Coronary artery (tissue), 2 donors: ENCODE results near the gene FRYL.

Source experiments
- DNase-seq: peaks from one replicate; pipeline ENCODE4 v3.0.0-alpha.2; 2017; ENCODE audit warnings: low spot score
- H3K27ac ChIP-seq, 2 donors: fragments of 200-600 bp; sonication (generic); one replicate each; pipeline ENCODE4 v1.5.1; 2016 to 2019
- H3K4me3 ChIP-seq: fragments of 200-600 bp; sonication (generic); 2 replicates; pipeline ENCODE4 v1.5.1; 2016; ENCODE audit warnings: mild to moderate bottlenecking, moderate library complexity
- TF ChIP-seq, protein P1 (sequence below): fragments of 200-600 bp; sonication (generic); IDR thresholded peaks from one replicate; pipeline ENCODE4 v1.5.1; 2019; ENCODE audit warnings: antibody characterized with exemption

FRYL gene

DNA sequence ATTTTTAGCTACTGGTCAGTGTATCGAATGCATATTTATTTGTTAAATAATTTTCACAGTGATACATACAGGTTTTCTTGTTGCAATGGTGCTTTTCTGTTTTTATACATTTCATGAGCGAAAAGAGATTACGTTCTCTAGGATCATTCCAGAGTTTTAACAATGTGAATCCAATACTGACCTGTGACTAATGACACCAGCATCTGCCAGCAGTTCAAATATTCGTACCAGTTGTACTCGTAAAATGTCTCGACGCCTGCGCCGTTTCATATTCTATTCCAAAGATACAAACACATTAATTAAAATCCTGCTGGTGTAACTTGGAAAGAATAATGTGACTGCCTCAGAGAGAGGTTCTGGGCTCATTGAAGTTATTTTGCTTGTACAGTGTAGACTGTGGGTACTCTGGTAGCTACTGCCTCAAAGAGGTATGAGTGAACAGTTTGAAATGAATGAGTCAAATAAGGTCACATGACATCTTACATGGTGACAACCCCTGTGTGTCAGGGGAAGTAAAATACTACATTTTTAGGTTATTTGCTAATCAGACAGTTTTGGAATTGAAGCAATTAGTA lies 209.3 kb downstream of the FRYL start:
- H3K27ac ChIP-seq = no peak overlapping the region
- no peak for DNase-seq
- TF ChIP-seq, protein P1, sequence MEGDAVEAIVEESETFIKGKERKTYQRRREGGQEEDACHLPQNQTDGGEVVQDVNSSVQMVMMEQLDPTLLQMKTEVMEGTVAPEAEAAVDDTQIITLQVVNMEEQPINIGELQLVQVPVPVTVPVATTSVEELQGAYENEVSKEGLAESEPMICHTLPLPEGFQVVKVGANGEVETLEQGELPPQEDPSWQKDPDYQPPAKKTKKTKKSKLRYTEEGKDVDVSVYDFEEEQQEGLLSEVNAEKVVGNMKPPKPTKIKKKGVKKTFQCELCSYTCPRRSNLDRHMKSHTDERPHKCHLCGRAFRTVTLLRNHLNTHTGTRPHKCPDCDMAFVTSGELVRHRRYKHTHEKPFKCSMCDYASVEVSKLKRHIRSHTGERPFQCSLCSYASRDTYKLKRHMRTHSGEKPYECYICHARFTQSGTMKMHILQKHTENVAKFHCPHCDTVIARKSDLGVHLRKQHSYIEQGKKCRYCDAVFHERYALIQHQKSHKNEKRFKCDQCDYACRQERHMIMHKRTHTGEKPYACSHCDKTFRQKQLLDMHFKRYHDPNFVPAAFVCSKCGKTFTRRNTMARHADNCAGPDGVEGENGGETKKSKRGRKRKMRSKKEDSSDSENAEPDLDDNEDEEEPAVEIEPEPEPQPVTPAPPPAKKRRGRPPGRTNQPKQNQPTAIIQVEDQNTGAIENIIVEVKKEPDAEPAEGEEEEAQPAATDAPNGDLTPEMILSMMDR = no peak

DNA sequence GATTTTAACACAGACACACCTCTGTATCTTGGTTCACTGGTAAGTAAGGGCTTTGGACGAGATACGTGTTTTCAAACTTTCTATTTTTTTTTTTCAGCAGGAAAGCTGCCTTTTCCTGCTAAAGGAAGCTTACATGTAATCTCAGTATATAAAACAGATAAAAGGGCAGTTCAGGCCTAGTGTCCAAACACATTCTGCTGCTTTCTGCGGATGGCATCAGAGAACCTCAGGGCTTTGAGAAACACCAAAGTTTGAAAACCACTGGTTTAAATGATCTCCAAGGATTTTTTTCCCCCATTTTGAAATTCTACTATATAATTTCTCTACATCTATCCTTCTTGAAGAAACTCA lies 214.1 kb downstream of the FRYL start:
- DNase-seq = no peak
- Histone ChIP-seq H3K4me3 (no peak overlapping the region), H3K27ac (no peak overlapping the region)
- TF ChIP-seq, protein P1 = no peak

More for the DNA sequence above, 209.3 kb downstream of the FRYL start:
- no peak overlapping the region for H3K4me3 ChIP-seq

- TF ChIP-seq, protein P1 = no peak
- Histone ChIP-seq H3K4me3 (no peak overlapping the region), H3K27ac (no peak overlapping the region)
- no peak for DNase-seq
Measured at GRCh38 chr4:48565362-48566033, 214.6 kb downstream of the FRYL start.

- no peak for DNase-seq
- Histone ChIP-seq H3K4me3 (no peak overlapping the region), H3K27ac (no peak overlapping the region)
- TF ChIP-seq, protein P1 = no peak
Measured at GRCh38 chr4:48564151-48564550, 215.9 kb downstream of the FRYL start.

GRCh38 chr4:48558819-48559218 lies 221.3 kb downstream of the FRYL start:
- DNase-seq = no peak
- TF ChIP-seq, protein P1 = no peak
- Histone ChIP-seq H3K4me3 (no peak overlapping the region), H3K27ac (no peak overlapping the region)

DNA sequence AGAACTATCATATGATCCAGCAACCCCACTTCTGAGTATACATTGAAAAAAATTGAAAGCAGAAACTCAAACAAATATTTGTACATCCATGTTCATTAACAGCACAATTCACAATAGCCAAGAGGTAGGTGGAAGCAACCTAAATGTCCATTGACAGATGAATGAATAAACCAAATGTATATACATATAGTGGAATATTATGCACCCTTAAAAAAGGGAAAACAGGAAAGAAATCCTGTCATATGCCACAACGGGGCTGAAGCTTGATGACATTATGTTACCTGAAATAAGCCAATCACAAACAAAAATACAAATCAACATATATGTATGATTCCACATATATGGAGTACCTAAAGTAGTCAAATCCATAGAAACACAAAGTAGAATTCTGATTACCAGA lies 222.1 kb downstream of the FRYL start:
- no peak overlapping the region for H3K4me3 ChIP-seq
- TF ChIP-seq, protein P1 = no peak
- no peak overlapping the region for H3K27ac ChIP-seq
- DNase-seq = no peak

- no peak overlapping the region for H3K4me3 ChIP-seq
- TF ChIP-seq, protein P1 = no peak
- DNase-seq = no peak
- H3K27ac ChIP-seq = no peak overlapping the region
Measured at GRCh38 chr4:48557478-48557877, 222.6 kb downstream of the FRYL start.
